B cell (primary cell): ENCODE measurements around the gene EML1.

Experiments
- CTCF ChIP-seq: fragments of 200-600 bp; IDR thresholded peaks from one replicate; pipeline ENCODE4 v1.8.0; 2022; ENCODE audit warnings: antibody characterized with exemption, mild to moderate bottlenecking
- EZH2 ChIP-seq: IDR thresholded peaks from 2 replicates; pipeline ENCODE4 v1.6.1; 2012; ENCODE audit warnings: borderline replicate concordance, low read depth, mild to moderate bottlenecking, moderate library complexity, low read length; ENCODE audit not compliant: insufficient read depth, poor library complexity, severe bottlenecking

- TF ChIP-seq CTCF (no peak), EZH2 (no peak)
Measured at GRCh38 chr14:99753225-99754140, 39.7 kb upstream of the EML1 start.
